DOHH2 (cell line): ENCODE measurements around the gene MUC13.

Experiments
- H3F3A ChIP-seq: fragments of 200-600 bp; sonication (generic), shearing (Covaris generic); 2 replicates; pipeline ENCODE4 v1.6.0; 2016; ENCODE audit warnings: antibody characterized with exemption, mild to moderate bottlenecking; ENCODE audit not compliant: control insufficient read depth, insufficient read depth
- H3K27ac ChIP-seq: fragments of 200-600 bp; sonication (generic); 2 replicates; pipeline ENCODE4 v1.5.1; 2014; ENCODE audit warnings: low read depth, mild to moderate bottlenecking, low read length, moderate library complexity
- H3K27me3 ChIP-seq: fragments of 200-600 bp; sonication (generic); 2 replicates; pipeline ENCODE4 v1.6.1; 2014; ENCODE audit warnings: mild to moderate bottlenecking, low read length, mixed read lengths; ENCODE audit not compliant: control insufficient read depth
- H3K36me3 ChIP-seq: fragments of 200-600 bp; sonication (generic); 2 replicates; pipeline ENCODE4 v1.6.1; 2014; ENCODE audit warnings: mild to moderate bottlenecking, low read length, moderate library complexity, mixed read lengths; ENCODE audit not compliant: control insufficient read depth
- H3K4me1 ChIP-seq: fragments of 200-600 bp; sonication (generic); 2 replicates; pipeline ENCODE4 v1.6.1; 2014; ENCODE audit warnings: mild to moderate bottlenecking, low read length, mixed read lengths; ENCODE audit not compliant: control insufficient read depth
- H3K4me2 ChIP-seq: fragments of 200-600 bp; sonication (generic); 2 replicates; pipeline ENCODE4 v1.6.0; 2014; ENCODE audit warnings: mild to moderate bottlenecking, low read length, moderate library complexity
- H3K4me3 ChIP-seq: fragments of 200-600 bp; sonication (generic); 2 replicates; pipeline ENCODE4 v1.5.1; 2014; ENCODE audit warnings: mild to moderate bottlenecking, low read length, mixed read lengths
- H3K79me2 ChIP-seq: fragments of 200-600 bp; sonication (generic); 2 replicates; pipeline ENCODE4 v1.6.1; 2014; ENCODE audit warnings: mild to moderate bottlenecking, low read length, mixed read lengths; ENCODE audit not compliant: control insufficient read depth
- H3K9me2 ChIP-seq: fragments of 200-600 bp; sonication (generic); replicated peaks from 2 replicates; pipeline ENCODE4 v1.6.1; 2014; ENCODE audit warnings: mild to moderate bottlenecking, low read length, mixed read lengths; ENCODE audit not compliant: control insufficient read depth
- H3K9me3 ChIP-seq: fragments of 200-600 bp; sonication (generic); 2 replicates; pipeline ENCODE4 v1.6.1; 2014; ENCODE audit warnings: antibody characterized with exemption, low read length, mixed read lengths; ENCODE audit not compliant: control insufficient read depth, insufficient read depth
- H4K20me1 ChIP-seq: fragments of 200-600 bp; sonication (generic); 2 replicates; pipeline ENCODE4 v1.6.0; 2014; ENCODE audit warnings: low read depth, mild to moderate bottlenecking, antibody characterized with exemption, low read length, moderate library complexity; ENCODE audit not compliant: control insufficient read depth, insufficient read depth
- CTCF ChIP-seq: fragments of 200-600 bp; sonication (generic); IDR thresholded peaks from one replicate; pipeline ENCODE4 v1.5.1; 2014; ENCODE audit warnings: antibody characterized with exemption, mild to moderate bottlenecking, low read depth, low read length; ENCODE audit not compliant: poor library complexity, severe bottlenecking
- EZH2phosphoT487 ChIP-seq: fragments of 200-600 bp; sonication (generic); IDR thresholded peaks from 2 replicates; pipeline ENCODE4 v1.6.1; 2017; ENCODE audit warnings: borderline replicate concordance, mild to moderate bottlenecking, antibody characterized with exemption, low read length, moderate library complexity, mixed read lengths

Gene MUC13

GRCh38 chr3:124920718-124921117 is 13.8 kb downstream of the MUC13 start:
- Histone ChIP-seq H3K27me3 (peaks cover 19% of the 10 kb centered on the region), H3K79me2 (no peaks in the 10 kb centered on the region), H3K9me3 (no peaks in the 10 kb centered on the region), H3K27ac (no peak overlapping the region), H3F3A (no peaks in the 10 kb centered on the region), H3K4me2 (no peak overlapping the region), H3K9me2 (no peaks in the 10 kb centered on the region), H4K20me1 (no peaks in the 10 kb centered on the region), H3K4me3 (no peak overlapping the region), H3K4me1 (no peaks in the 10 kb centered on the region), H3K36me3 (no peaks in the 10 kb centered on the region)
- no peak for TF ChIP-seq EZH2phosphoT487
- no peak for TF ChIP-seq CTCF

GRCh38 chr3:124919756-124920155 is 14.8 kb downstream of the MUC13 start:
- Histone ChIP-seq H3K36me3 (no peaks in the 10 kb centered on the region), H3K27ac (no peak overlapping the region), H3F3A (no peaks in the 10 kb centered on the region), H3K9me3 (no peaks in the 10 kb centered on the region), H3K79me2 (no peaks in the 10 kb centered on the region), H4K20me1 (no peaks in the 10 kb centered on the region), H3K4me2 (no peak overlapping the region), H3K27me3 (peaks cover 23% of the 10 kb centered on the region), H3K4me3 (no peak overlapping the region), H3K9me2 (no peaks in the 10 kb centered on the region), H3K4me1 (no peaks in the 10 kb centered on the region)
- TF ChIP-seq EZH2phosphoT487 (no peak), CTCF (no peak)

GRCh38 chr3:124918524-124918923 is 16.0 kb downstream of the MUC13 start:
- TF ChIP-seq EZH2phosphoT487 (no peak), CTCF (no peak)
- Histone ChIP-seq H3K4me3 (no peak overlapping the region), H3K4me1 (no peaks in the 10 kb centered on the region), H3K79me2 (no peaks in the 10 kb centered on the region), H3K27me3 (peaks cover 20% of the 10 kb centered on the region), H3K9me3 (no peaks in the 10 kb centered on the region), H3K36me3 (no peaks in the 10 kb centered on the region), H3F3A (no peaks in the 10 kb centered on the region), H3K4me2 (no peak overlapping the region), H3K9me2 (no peaks in the 10 kb centered on the region), H3K27ac (no peak overlapping the region), H4K20me1 (no peaks in the 10 kb centered on the region)
